HG03025 (cell line): ENCODE results near the gene DOC2B.
"Not testable (repeated sequence)": the region's sequence is repeated elsewhere in the genome, so short reads cannot be mapped to it uniquely, and the experiment has no call there.

Source experiments
- ATAC-seq: cut with Tn5 transposase; IDR thresholded peaks from one replicate; pipeline ENCODE4 v1.9.1; 2021; ENCODE audit warnings: mild to moderate bottlenecking, moderate library complexity; ENCODE audit not compliant: unreplicated experiment, low FRiP score

DOC2B gene

GRCh38 chr17:193426-193810, 12.0 kb upstream of the DOC2B start:
- no peak for ATAC-seq

- no peak for ATAC-seq
Observed at GRCh38 chr17:192666-193425, 11.4 kb upstream of the DOC2B start.

GRCh38 chr17:189444-189843, 8.0 kb upstream of the DOC2B start:
- no peak for ATAC-seq

GRCh38 chr17:187130-187529, 5.7 kb upstream of the DOC2B start:
- no peak for ATAC-seq

- no peak for ATAC-seq
Observed at GRCh38 chr17:185445-186138, 4.1 kb upstream of the DOC2B start.

GRCh38 chr17:183021-183420, 1.6 kb upstream of the DOC2B start:
- no peak for ATAC-seq

GRCh38 chr17:182050-182751, 751 bp upstream of the DOC2B start:
- no peak for ATAC-seq

- no peak for ATAC-seq
Observed at GRCh38 chr17:180381-181244, 837 bp downstream of the DOC2B start.

- no peak for ATAC-seq
Observed at GRCh38 chr17:179781-180380, 1.6 kb downstream of the DOC2B start.

- no peak for ATAC-seq
Observed at GRCh38 chr17:179066-179432, 2.4 kb downstream of the DOC2B start.

- ATAC-seq = no peak
Observed at GRCh38 chr17:178292-179065, 3.0 kb downstream of the DOC2B start.

- ATAC-seq = no peak
Observed at GRCh38 chr17:177762-178161, 3.7 kb downstream of the DOC2B start.

GRCh38 chr17:177155-177554, 4.3 kb downstream of the DOC2B start:
- ATAC-seq = no peak

- no peak for ATAC-seq
Observed at GRCh38 chr17:173166-173911, 8.1 kb downstream of the DOC2B start.

- no peak for ATAC-seq
Observed at GRCh38 chr17:172401-172800, 9.0 kb downstream of the DOC2B start.

GRCh38 chr17:171871-172270, 9.6 kb downstream of the DOC2B start:
- no peak for ATAC-seq

- ATAC-seq = no peak
Observed at GRCh38 chr17:170130-170670, 11.2 kb downstream of the DOC2B start.

- not testable (repeated sequence) for ATAC-seq
Observed at GRCh38 chr17:168614-169013, 12.8 kb downstream of the DOC2B start.

GRCh38 chr17:165939-166338, 15.5 kb downstream of the DOC2B start:
- no peak for ATAC-seq
